GM08714 (cell line): ENCODE data around the gene TANC1.

ENCODE experiments used
- H3K4me3 ChIP-seq: fragments of 200-500 bp; sonication (Bioruptor generic); 2 replicates; pipeline ENCODE4 v1.5.1; 2014; ENCODE audit warnings: mild to moderate bottlenecking, low read length, inconsistent platforms
- ZNF274 ChIP-seq: IDR thresholded peaks from 2 replicates; pipeline ENCODE4 v1.6.1; 2012; ENCODE audit warnings: mild to moderate bottlenecking, low read depth, low read length

TANC1 gene

DNA sequence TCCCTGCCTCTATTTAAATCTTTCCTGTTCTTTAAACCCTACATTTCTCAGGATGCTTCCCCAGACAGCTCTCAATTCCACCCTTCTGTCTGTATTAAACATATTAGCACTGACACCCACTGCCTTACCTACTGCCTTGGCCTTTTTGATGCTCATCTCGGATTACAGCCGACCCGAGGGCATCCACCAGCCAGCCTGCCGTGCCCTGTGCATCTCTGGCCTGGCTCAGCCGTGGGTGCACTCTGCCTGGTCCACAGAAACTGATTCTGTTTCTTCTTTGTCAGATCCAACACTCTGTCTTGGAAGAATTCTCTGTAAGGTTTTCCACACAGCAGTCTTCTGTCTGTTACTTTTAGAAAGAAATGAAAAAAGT lies 27.2 kb downstream of the TANC1 start:
- no peak for TF ChIP-seq ZNF274
- no peak overlapping the region for H3K4me3 ChIP-seq

DNA sequence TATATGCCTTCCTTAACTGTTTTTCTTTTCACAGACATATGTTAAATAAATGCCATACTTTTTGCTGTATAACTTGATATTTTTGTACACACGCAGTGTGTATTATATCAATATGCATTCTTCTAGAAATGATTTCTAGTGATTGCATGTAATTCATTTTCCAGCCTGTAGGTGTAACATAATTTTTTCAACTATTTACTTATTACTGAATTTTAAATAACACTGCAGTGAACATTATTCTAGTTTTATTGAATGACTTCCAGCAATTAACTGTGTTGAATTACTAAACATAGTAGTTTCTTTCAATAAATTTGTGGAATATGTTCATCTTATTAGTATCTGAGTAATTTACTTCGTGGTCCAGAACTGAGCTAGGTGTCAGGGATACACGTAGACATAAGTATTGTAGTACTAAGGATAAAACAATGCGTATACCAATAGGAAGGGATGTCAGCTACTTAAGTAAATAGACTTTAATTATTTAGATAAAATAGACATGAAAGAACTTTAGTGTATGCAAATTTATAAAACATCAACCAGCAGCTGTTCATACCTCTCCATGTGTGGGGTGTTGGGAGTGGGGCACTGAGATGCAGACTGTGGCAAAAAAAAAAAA lies 28.0 kb downstream of the TANC1 start:
- no peak overlapping the region for H3K4me3 ChIP-seq
- TF ChIP-seq ZNF274, result no peak

- H3K4me3 ChIP-seq, result no peak overlapping the region
- TF ChIP-seq ZNF274, result no peak
Observed at GRCh38 chr2:158997037-158997790, 28.8 kb downstream of the TANC1 start.

GRCh38 chr2:158998551-158999248 lies 30.3 kb downstream of the TANC1 start:
- TF ChIP-seq ZNF274, result no peak

GRCh38 chr2:158999458-158999857 lies 31.0 kb downstream of the TANC1 start:
- H3K4me3 ChIP-seq, result no peak overlapping the region
- no peak for TF ChIP-seq ZNF274

More at GRCh38 chr2:158998551-158999248, 30.3 kb downstream of the TANC1 start:
- no peak overlapping the region for H3K4me3 ChIP-seq

DNA sequence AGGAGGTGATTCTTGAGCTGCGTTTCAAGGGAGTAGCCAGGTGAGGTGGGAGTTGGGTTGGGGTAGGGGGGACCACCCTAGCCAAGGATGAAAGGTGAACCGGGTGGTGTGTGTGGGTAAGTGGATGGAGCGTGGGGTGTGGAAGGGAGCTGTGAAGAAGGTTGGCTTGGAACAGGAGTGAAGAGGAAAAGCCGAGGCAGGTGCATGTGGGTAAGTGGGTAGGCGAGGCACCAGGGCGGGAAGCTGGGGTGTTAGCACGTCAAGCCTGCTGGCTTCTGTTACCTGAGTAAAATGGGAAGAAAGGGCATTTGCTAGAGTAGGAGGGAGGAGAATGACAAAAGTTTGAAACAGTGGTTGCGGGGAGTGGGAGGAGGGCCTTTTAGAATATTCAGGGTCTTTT lies 31.6 kb downstream of the TANC1 start:
- no peak overlapping the region for H3K4me3 ChIP-seq
- no peak for TF ChIP-seq ZNF274

GRCh38 chr2:159002462-159003111 lies 34.1 kb downstream of the TANC1 start:
- no peak overlapping the region for H3K4me3 ChIP-seq
- TF ChIP-seq ZNF274, result no peak

- no peak for TF ChIP-seq ZNF274
- H3K4me3 ChIP-seq, result no peak overlapping the region
Observed at GRCh38 chr2:159003555-159003954, 35.1 kb downstream of the TANC1 start.

GRCh38 chr2:159004849-159005248 lies 36.4 kb downstream of the TANC1 start:
- TF ChIP-seq ZNF274, result no peak
- H3K4me3 ChIP-seq, result no peak overlapping the region

GRCh38 chr2:159009940-159010339 lies 41.5 kb downstream of the TANC1 start:
- no peak overlapping the region for H3K4me3 ChIP-seq
- no peak for TF ChIP-seq ZNF274

DNA sequence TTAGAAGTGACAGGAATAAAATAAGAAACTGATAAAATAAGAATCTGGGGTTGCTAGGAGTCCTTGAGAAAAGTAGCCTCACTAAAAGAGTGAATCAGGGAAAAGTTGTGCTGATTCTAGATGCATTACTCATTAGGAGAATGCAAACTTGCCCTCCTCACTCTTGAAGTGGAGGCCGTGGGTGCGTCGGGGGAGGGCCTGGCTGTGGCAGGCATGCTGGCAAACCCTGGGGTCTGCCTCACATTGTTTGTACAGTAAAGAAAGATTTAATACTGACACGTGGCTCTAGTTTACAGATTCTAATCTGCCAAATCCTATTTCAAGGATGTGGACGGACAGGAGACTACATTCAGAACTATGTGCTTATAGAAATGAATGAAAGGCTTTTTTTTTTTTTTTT lies 41.9 kb downstream of the TANC1 start:
- no peak for TF ChIP-seq ZNF274

GRCh38 chr2:159010963-159011362 lies 42.5 kb downstream of the TANC1 start:
- TF ChIP-seq ZNF274, result no peak
- H3K4me3 ChIP-seq, result no peak overlapping the region

More for the DNA sequence above, 41.9 kb downstream of the TANC1 start:
- H3K4me3 ChIP-seq, result no peak overlapping the region

DNA sequence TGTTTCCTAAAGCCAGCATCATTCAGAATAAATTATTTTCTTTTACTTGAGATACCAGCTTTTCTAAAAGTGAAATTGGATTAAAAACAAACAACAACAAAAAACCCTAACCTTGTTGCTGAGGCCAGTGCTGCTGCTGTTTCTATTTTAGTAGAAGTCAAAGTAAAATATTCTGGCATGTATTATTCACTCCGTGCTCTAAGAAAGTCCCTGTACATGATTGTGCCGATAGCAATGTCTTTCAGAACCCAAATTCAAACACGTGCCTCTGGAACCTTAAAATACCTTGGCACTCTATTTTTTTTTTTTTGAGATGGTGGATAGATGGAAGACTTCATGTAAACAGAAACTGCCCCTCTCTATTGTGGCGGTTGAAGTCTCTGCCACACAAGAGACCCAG lies 43.7 kb downstream of the TANC1 start:
- no peak for TF ChIP-seq ZNF274
- no peak overlapping the region for H3K4me3 ChIP-seq

- TF ChIP-seq ZNF274, result no peak
- H3K4me3 ChIP-seq, result no peak overlapping the region
Observed at GRCh38 chr2:159013103-159013502, 44.7 kb downstream of the TANC1 start.
